HepG2 (cell line): Measurements from ENCODE around the gene LZTS2. TPM values are rescaled to one million over a fixed set of nuclear protein-coding genes. Genes with fewer than 3 reads are reported as not detected.

ENCODE experiments used
- FOXJ3 ChIP-seq: sonication (generic); formaldehyde crosslinking; IDR thresholded peaks from 2 replicates; pipeline ENCODE4 v1.4.0; 2020; ENCODE audit warnings: missing genetic modification reagents, mild to moderate bottlenecking, borderline replicate concordance
- KDM6A ChIP-seq: IDR thresholded peaks from 2 replicates; pipeline ENCODE4 v1.6.1; 2016; ENCODE audit warnings: low read depth
- MAZ ChIP-seq, 2 experiments: sonication (generic) in 1 of 2; formaldehyde crosslinking in 1 of 2; IDR thresholded peaks; 2 replicates each; pipeline versions ENCODE4 v1.5.0 to v1.6.1; 2012 to 2020; ENCODE audit warnings: low read depth in 2 of 2, mild to moderate bottlenecking in 2 of 2, borderline replicate concordance in 1 of 2, improper control_type of control experiment in 1 of 2, low read length in 1 of 2, missing genetic modification reagents in 1 of 2, moderate library complexity in 1 of 2
- MIXL1 ChIP-seq: IDR thresholded peaks from 2 replicates; pipeline ENCODE4 v1.6.1; 2016
- PATZ1 ChIP-seq: sonication (generic); formaldehyde crosslinking; IDR thresholded peaks from 2 replicates; pipeline ENCODE4 v1.4.0; 2020; ENCODE audit warnings: missing genetic modification reagents
- PHF21A ChIP-seq: sonication (generic); formaldehyde crosslinking; IDR thresholded peaks from 2 replicates; pipeline ENCODE4 v1.5.0; 2020; ENCODE audit warnings: mild to moderate bottlenecking, missing genetic modification reagents
- SAP130 ChIP-seq: IDR thresholded peaks from 2 replicates; pipeline ENCODE4 v1.6.1; 2016; ENCODE audit warnings: low read depth
- SOX6 ChIP-seq, 2 experiments: fragments of 450-650 bp in 1 of 2; sonication (generic) in 1 of 2; formaldehyde crosslinking in 1 of 2; IDR thresholded peaks; 2 replicates each; pipeline versions ENCODE4 v1.4.0 to v1.6.1; 2017 to 2020; ENCODE audit warnings: antibody characterized with exemption in 1 of 2, mild to moderate bottlenecking in 1 of 2, missing genetic modification reagents in 1 of 2
- TOE1 ChIP-seq: sonication (generic); formaldehyde crosslinking; IDR thresholded peaks from 2 replicates; pipeline ENCODE4 v1.4.0; 2020; ENCODE audit warnings: mild to moderate bottlenecking, missing genetic modification reagents
- ZMYM3 ChIP-seq: sonication (generic); formaldehyde crosslinking; IDR thresholded peaks from 2 replicates; pipeline ENCODE4 v1.5.1; 2020; ENCODE audit warnings: mild to moderate bottlenecking, missing genetic modification reagents
- ZNF407 ChIP-seq: sonication (generic); formaldehyde crosslinking; IDR thresholded peaks from one replicate; pipeline ENCODE4 v1.5.1; 2020; ENCODE audit warnings: mild to moderate bottlenecking, missing genetic modification reagents; ENCODE audit errors: not compliant biosample characterization
- polyA plus RNA-seq, 8 experiments: library from polyadenylated mRNA; depleted of rRNA in 3 of 8; stranded (reverse) in 7 of 8; unstranded in 1 of 8; fragments of >200 nt; fragmentation: Illumina TruSeq in 4 of 8; extraction: Trizol in 4 of 8; gene quantifications; 2 replicates each; pipeline versions ENCODE4 v1.2.1 to v1.2.3, GENCODE V29; 2011 to 2016; ENCODE audit warnings: low read depth in 4 of 8, missing spikeins in 1 of 8, mixed read lengths in 1 of 8; ENCODE audit not compliant: insufficient read depth in 1 of 8
- total RNA-seq, 5 experiments: library from RNA; depleted of rRNA; stranded (reverse); fragments of >200 nt; fragmentation: Illumina TruSeq; extraction: Trizol; gene quantifications; 2 replicates each; pipeline ENCODE4 v1.2.3, GENCODE V29; 2016; ENCODE audit warnings: low read depth in 1 of 5
- TF ChIP-seq, protein P1 (sequence below): IDR thresholded peaks from 2 replicates; pipeline ENCODE4 v1.6.1; 2016
- TF ChIP-seq, protein P2 (sequence below): sonication (generic); formaldehyde crosslinking; IDR thresholded peaks from 2 replicates; pipeline ENCODE4 v1.4.0; 2020; ENCODE audit warnings: mild to moderate bottlenecking, missing genetic modification reagents

LZTS2 gene
- total and polyA plus RNA-seq, 2 of the 13 experiments (the other 11 are each of a cell fraction or from before 2014, with no cell fraction given) = 43.6 to 65.6 TPM

DNA sequence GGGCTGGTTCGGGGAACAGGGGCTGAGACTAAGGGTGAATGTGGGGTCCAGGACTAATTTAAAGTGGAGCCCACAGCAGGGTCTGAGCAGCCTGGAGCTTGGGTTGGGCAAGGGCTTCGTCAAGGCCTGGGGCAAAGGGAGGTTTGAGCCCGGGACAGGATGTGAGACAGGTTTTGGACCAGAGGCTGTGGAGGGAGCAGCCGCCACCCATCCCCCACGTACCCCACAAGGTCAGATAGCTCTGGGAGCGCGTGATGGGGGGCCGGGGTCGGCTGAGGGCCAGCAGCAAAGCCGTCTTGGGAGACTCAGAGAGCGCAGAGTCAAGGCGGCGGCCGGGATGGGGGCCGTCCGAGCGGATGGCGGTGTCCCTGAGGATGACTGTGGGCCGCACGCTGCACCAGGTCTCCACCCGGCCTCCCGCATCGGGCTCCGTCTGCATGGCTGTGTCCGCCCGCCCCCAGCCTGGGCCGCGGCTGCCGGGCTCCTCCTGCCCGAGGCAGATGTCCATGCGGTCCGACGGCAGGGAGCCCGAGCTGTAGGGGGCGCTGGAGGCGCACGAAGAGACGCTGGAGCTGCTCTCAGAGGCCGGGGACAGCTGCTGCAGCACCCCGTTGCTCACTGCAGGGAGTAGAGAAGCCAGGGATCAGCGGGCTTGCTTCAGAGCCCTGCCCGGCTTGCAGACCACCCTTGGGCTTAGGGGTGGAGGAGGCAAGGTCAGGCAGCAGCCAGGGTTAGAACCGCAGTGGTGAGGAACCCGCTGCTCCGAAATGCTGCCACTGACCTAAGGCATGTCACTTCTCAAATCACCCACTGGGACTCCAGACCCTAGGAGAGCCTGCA is 19.2 kb downstream of the LZTS2 start (continued):
- peak; percentile 40 for TF ChIP-seq ZNF407 (CRISPR knock-in tag)
- no peak for TF ChIP-seq SOX6 (IDR thresholded peaks at IDR 0.05)
- TF ChIP-seq SOX6 (CRISPR knock-in tag; IDR thresholded peaks at IDR 0.05) = peak; percentile 63
- peak; percentile 75 for TF ChIP-seq PATZ1 (CRISPR knock-in tag)
- TF ChIP-seq, protein P1, sequence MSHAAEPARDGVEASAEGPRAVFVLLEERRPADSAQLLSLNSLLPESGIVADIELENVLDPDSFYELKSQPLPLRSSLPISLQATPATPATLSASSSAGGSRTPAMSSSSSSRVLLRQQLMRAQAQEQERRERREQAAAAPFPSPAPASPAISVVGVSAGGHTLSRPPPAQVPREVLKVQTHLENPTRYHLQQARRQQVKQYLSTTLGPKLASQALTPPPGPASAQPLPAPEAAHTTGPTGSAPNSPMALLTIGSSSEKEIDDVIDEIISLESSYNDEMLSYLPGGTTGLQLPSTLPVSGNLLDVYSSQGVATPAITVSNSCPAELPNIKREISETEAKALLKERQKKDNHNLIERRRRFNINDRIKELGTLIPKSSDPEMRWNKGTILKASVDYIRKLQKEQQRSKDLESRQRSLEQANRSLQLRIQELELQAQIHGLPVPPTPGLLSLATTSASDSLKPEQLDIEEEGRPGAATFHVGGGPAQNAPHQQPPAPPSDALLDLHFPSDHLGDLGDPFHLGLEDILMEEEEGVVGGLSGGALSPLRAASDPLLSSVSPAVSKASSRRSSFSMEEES (CRISPR knock-in tag) = peak; percentile 50; the same call in 1 of the 2 replicates
- TF ChIP-seq PHF21A (CRISPR knock-in tag) = 0 out of 2 replicates have a peak, but pooled peaks have one; percentile 18
- no peak for TF ChIP-seq TOE1
- no peak for TF ChIP-seq MAZ (IDR thresholded peaks at IDR 0.05; ENCODE audit: borderline replicate concordance, low read depth, low read length)
- peak; percentile 80 for TF ChIP-seq MAZ (CRISPR knock-in tag; IDR thresholded peaks at IDR 0.05; ENCODE audit: low read depth)
- TF ChIP-seq FOXJ3 (CRISPR knock-in tag) = no peak
- TF ChIP-seq, protein P2, sequence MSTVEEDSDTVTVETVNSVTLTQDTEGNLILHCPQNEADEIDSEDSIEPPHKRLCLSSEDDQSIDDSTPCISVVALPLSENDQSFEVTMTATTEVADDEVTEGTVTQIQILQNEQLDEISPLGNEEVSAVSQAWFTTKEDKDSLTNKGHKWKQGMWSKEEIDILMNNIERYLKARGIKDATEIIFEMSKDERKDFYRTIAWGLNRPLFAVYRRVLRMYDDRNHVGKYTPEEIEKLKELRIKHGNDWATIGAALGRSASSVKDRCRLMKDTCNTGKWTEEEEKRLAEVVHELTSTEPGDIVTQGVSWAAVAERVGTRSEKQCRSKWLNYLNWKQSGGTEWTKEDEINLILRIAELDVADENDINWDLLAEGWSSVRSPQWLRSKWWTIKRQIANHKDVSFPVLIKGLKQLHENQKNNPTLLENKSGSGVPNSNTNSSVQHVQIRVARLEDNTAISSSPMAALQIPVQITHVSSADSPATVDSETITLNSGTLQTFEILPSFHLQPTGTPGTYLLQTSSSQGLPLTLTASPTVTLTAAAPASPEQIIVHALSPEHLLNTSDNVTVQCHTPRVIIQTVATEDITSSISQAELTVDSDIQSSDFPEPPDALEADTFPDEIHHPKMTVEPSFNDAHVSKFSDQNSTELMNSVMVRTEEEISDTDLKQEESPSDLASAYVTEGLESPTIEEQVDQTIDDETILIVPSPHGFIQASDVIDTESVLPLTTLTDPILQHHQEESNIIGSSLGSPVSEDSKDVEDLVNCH (CRISPR knock-in tag) = no peak
- TF ChIP-seq SAP130 (CRISPR knock-in tag) = peak; percentile 58
- TF ChIP-seq KDM6A = no peak
- peak; percentile 62; the same call in 1 of the 2 replicates for TF ChIP-seq MIXL1 (CRISPR knock-in tag)
- TF ChIP-seq ZMYM3 = peak; percentile 26; the same call in 1 of the 2 replicates
